ENCODE results near the gene ERP44. TPM values are rescaled to one million over a fixed set of nuclear protein-coding genes. Genes with fewer than 3 reads are reported as not detected.
A peak's percentile ranks its signal among the peaks of the same experiment; 100 is the strongest.

The ERP44 gene
- polyA plus RNA-seq, 3 donors: 18.4 to 74.0 (median 66.3) TPM

DNA sequence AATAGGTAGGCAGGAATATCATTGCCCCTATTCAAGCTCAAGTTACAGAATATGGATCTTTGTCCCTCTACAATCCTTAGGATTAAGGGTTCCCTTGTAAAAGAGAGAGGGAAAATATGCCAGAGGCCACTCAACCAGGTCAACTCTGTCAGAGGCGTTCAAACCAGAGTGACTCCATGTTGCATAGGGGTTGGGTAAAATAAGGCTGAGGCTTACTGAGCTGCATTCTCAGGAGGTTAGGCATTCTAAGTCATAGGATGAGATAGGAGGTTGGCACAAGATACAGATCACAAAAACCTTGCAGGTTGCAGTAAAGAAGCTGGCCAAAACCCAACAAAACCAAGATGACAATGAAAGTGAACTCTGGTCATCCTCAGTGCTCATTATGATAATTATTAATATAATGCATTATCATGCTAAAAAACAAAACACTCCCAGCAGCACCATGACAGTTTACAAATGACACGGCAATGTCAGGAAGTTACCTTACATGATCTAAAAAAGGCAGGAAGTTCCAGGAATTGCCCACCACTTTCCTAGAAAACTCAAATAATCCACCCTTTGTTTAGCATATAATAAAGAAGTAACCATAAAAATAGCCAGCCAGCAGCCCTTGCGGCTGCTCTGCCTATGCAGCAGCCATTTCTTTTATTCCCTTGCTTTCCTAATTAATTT, 64.8 kb downstream of the ERP44 start:
- peaks cover 2 to 77% of the 10 kb centered on the region in 2 donors for H3K36me3 ChIP-seq (replicated peaks in 1 of 2; ENCODE audit: control insufficient read depth in 1 of 2, insufficient read depth in 2 of 2, low read length in 2 of 2)
- peaks cover 0 to 3% (median 0%) of the 10 kb centered on the region in 7 donors for H3K9me3 Mint-ChIP-seq
- WGBS (ENCODE audit: insufficient coverage): no CpG with 5 or more reads among the region's 3 CpGs
- H3K27ac Mint-ChIP-seq: no peak overlapping the region
- H3K27me3 ChIP-seq (ENCODE audit: control insufficient read depth in 2 of 2, insufficient read depth in 2 of 2, low read length in 2 of 2): no peaks in the 10 kb centered on the region
- no peaks in the 10 kb centered on the region for H3K9me3 ChIP-seq (replicated peaks in 1 of 2; ENCODE audit: control insufficient read depth in 1 of 2, insufficient read depth in 1 of 2, low read length in 2 of 2)
- no peak overlapping the region for H2AFZ ChIP-seq (ENCODE audit: insufficient read depth, low read depth, low read length, poor library complexity, severe bottlenecking)
- TF ChIP-seq, protein P1, sequence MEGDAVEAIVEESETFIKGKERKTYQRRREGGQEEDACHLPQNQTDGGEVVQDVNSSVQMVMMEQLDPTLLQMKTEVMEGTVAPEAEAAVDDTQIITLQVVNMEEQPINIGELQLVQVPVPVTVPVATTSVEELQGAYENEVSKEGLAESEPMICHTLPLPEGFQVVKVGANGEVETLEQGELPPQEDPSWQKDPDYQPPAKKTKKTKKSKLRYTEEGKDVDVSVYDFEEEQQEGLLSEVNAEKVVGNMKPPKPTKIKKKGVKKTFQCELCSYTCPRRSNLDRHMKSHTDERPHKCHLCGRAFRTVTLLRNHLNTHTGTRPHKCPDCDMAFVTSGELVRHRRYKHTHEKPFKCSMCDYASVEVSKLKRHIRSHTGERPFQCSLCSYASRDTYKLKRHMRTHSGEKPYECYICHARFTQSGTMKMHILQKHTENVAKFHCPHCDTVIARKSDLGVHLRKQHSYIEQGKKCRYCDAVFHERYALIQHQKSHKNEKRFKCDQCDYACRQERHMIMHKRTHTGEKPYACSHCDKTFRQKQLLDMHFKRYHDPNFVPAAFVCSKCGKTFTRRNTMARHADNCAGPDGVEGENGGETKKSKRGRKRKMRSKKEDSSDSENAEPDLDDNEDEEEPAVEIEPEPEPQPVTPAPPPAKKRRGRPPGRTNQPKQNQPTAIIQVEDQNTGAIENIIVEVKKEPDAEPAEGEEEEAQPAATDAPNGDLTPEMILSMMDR (IDR thresholded peaks at IDR 0.05): no peak
- intact Hi-C loops (cut with micrococcal nuclease): no loop called here
- H3K27me3 Mint-ChIP-seq (ENCODE audit: low read depth in 3 of 3): no peaks in the 10 kb centered on the region
- peaks cover 20% of the 10 kb centered on the region for H3K4me1 Mint-ChIP-seq
- DNase-seq: no peak
- H3K27ac ChIP-seq (ENCODE audit: low read depth in 1 of 2, low read length in 2 of 2): no peak overlapping the region
- H3K4me3 Mint-ChIP-seq: no peak overlapping the region
- no peak overlapping the region for H3K9ac ChIP-seq (ENCODE audit: insufficient read depth, low read length, poor library complexity, severe bottlenecking)
- no peak overlapping the region for H3K4me3 ChIP-seq (replicated peaks in 1 of 3; ENCODE audit: low read depth in 2 of 3, low read length in 3 of 3)
- peaks cover 40 to 71% of the 10 kb centered on the region in 2 donors for H3K36me3 Mint-ChIP-seq
- H4K20me1 ChIP-seq (ENCODE audit: insufficient read depth, low read length): peaks cover 88% of the 10 kb centered on the region
- no peak overlapping the region for H3K4me2 ChIP-seq (replicated peaks; ENCODE audit: extremely low read depth, low read length, poor library complexity, severe bottlenecking)
- peaks cover 53% of the 10 kb centered on the region for H3K79me2 ChIP-seq (ENCODE audit: insufficient read depth, low read length)
- H3K4me1 ChIP-seq (ENCODE audit: control insufficient read depth in 1 of 2, insufficient read depth in 2 of 2, low read length in 2 of 2): peaks cover 0 to 7% of the 10 kb centered on the region in 2 donors

DNA sequence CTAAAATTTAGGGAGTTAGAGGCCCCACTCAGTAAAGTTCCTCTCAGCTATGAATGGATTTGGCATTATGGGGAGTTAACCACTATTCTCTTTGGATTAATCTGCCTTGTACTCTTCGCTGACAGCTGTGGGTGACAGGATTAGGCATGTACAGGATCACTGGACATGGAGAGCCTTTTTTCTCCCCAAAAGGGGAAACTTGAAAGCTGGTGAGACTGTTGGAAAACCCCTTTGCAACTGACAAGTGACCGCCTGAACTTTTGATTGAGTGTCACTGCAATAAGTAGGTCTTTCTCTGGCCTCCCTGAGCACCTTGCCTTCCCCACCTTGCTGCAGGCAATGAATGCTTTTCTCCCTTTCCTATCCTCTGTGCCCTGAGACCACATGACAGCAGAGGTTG, 68.3 kb downstream of the ERP44 start:
- no peaks in the 10 kb centered on the region for H3K27me3 Mint-ChIP-seq (ENCODE audit: low read depth in 3 of 3)
- Histone ChIP-seq H3K79me2 (ENCODE audit: insufficient read depth, low read length) (peaks cover 34% of the 10 kb centered on the region), H3K9ac (ENCODE audit: insufficient read depth, low read length, poor library complexity, severe bottlenecking) (no peak overlapping the region), H4K20me1 (ENCODE audit: insufficient read depth, low read length) (peaks cover 87% of the 10 kb centered on the region), H3K4me3 (replicated peaks in 1 of 3; ENCODE audit: low read depth in 2 of 3, low read length in 3 of 3) (no peak overlapping the region), H3K27me3 (ENCODE audit: control insufficient read depth in 2 of 2, insufficient read depth in 2 of 2, low read length in 2 of 2) (no peaks in the 10 kb centered on the region), H3K27ac (ENCODE audit: low read depth in 1 of 2, low read length in 2 of 2) (peak overlapping the region in 1 of 2 donors; percentile 43), H3K9me3 (replicated peaks in 1 of 2; ENCODE audit: control insufficient read depth in 1 of 2, insufficient read depth in 1 of 2, low read length in 2 of 2) (no peaks in the 10 kb centered on the region), H3K4me2 (replicated peaks; ENCODE audit: extremely low read depth, low read length, poor library complexity, severe bottlenecking) (no peak overlapping the region), H3K4me1 (ENCODE audit: control insufficient read depth in 1 of 2, insufficient read depth in 2 of 2, low read length in 2 of 2) (peaks cover 6 to 23% of the 10 kb centered on the region in 2 donors), H3K36me3 (replicated peaks in 1 of 2; ENCODE audit: control insufficient read depth in 1 of 2, insufficient read depth in 2 of 2, low read length in 2 of 2) (peaks cover 0 to 64% of the 10 kb centered on the region in 2 donors), H2AFZ (ENCODE audit: insufficient read depth, low read depth, low read length, poor library complexity, severe bottlenecking) (no peak overlapping the region)
- H3K27ac Mint-ChIP-seq: peak overlapping the region in 4 of 7 donors; percentile 15 to 73 (median 54)
- TF ChIP-seq, protein P1 (IDR thresholded peaks at IDR 0.05): no peak
- H3K36me3 Mint-ChIP-seq: peaks cover 18 to 56% of the 10 kb centered on the region in 2 donors
- 83% methylated on average over 2 of the region's 2 CpGs for WGBS (ENCODE audit: insufficient coverage)
- peak in 1 of 3 donors; percentile 18 for DNase-seq
- intact Hi-C loops (cut with micrococcal nuclease): no loop called here
- H3K4me1 Mint-ChIP-seq: peaks cover 25% of the 10 kb centered on the region
- H3K9me3 Mint-ChIP-seq: peaks cover 0 to 3% (median 0%) of the 10 kb centered on the region in 7 donors
- no peak overlapping the region for H3K4me3 Mint-ChIP-seq

Data from CD14-positive monocyte (primary cell).